ENCODE results near the gene TMEM161B.

DNA sequence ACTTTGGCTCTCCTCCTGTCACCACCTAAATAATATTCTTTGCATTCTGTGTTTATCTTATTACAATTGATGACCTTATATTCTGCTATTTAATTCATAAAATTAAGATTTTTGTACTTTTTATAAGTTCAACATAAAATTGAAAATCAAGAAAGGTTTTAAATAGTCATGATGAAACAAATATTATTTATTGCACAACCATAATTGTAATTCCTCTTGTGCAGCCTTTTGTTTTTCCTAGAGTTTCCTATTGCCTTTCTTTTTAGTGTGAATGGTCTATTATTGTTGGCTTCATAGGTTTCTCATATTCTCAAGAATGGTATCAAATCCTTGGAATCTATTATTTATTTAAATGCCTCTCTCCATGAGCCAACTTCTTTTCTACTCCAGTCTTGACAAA lies 117.9 kb downstream of the TMEM161B start:
- TF ChIP-seq, protein P1, sequence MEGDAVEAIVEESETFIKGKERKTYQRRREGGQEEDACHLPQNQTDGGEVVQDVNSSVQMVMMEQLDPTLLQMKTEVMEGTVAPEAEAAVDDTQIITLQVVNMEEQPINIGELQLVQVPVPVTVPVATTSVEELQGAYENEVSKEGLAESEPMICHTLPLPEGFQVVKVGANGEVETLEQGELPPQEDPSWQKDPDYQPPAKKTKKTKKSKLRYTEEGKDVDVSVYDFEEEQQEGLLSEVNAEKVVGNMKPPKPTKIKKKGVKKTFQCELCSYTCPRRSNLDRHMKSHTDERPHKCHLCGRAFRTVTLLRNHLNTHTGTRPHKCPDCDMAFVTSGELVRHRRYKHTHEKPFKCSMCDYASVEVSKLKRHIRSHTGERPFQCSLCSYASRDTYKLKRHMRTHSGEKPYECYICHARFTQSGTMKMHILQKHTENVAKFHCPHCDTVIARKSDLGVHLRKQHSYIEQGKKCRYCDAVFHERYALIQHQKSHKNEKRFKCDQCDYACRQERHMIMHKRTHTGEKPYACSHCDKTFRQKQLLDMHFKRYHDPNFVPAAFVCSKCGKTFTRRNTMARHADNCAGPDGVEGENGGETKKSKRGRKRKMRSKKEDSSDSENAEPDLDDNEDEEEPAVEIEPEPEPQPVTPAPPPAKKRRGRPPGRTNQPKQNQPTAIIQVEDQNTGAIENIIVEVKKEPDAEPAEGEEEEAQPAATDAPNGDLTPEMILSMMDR (IDR thresholded peaks at IDR 0.05): no peak
- TF ChIP-seq POLR2A (IDR thresholded peaks at IDR 0.05): no peak
